ENCODE results near the gene UCN3.
"Not testable (repeated sequence)": the region's sequence is repeated elsewhere in the genome, so short reads cannot be mapped to it uniquely, and the experiment has no call there.

Gene UCN3

GRCh38 chr10:5365928-5366327 lies 1.2 kb downstream of the UCN3 start:
- no peak for DNase-seq

GRCh38 chr10:5369362-5370158 lies 4.8 kb downstream of the UCN3 start:
- DNase-seq = no peak

GRCh38 chr10:5370493-5371352 lies 6.0 kb downstream of the UCN3 start:
- no peak for DNase-seq

GRCh38 chr10:5373307-5373706 lies 8.5 kb downstream of the UCN3 start:
- DNase-seq = no peak

GRCh38 chr10:5373891-5374611 lies 9.3 kb downstream of the UCN3 start:
- DNase-seq = no peak

GRCh38 chr10:5376450-5376849 lies 11.7 kb downstream of the UCN3 start:
- no peak for DNase-seq

- not testable (repeated sequence) for DNase-seq
These were observed 14.4 kb downstream of the UCN3 start for GRCh38 chr10:5379202-5379601.

GRCh38 chr10:5380395-5380794 lies 15.6 kb downstream of the UCN3 start:
- DNase-seq = not testable (repeated sequence)

GRCh38 chr10:5381187-5381586 lies 16.4 kb downstream of the UCN3 start:
- no peak for DNase-seq

GRCh38 chr10:5385224-5385623 lies 20.5 kb downstream of the UCN3 start:
- DNase-seq = no peak

- no peak for DNase-seq
These were observed 22.4 kb downstream of the UCN3 start for GRCh38 chr10:5387169-5387568.

GRCh38 chr10:5390607-5391205 lies 25.9 kb downstream of the UCN3 start:
- DNase-seq = no peak

GRCh38 chr10:5391790-5392189 lies 27.0 kb downstream of the UCN3 start:
- peak in 5 of 58 donors; percentile 4 to 33 (median 17) for DNase-seq

GRCh38 chr10:5393529-5393928 lies 28.8 kb downstream of the UCN3 start:
- no peak for DNase-seq

GRCh38 chr10:5395168-5395567 lies 30.4 kb downstream of the UCN3 start:
- no peak for DNase-seq

- peak in 48 of 58 donors; percentile 7 to 87 (median 37) for DNase-seq
These were observed 32.0 kb downstream of the UCN3 start for GRCh38 chr10:5396556-5397300.

GRCh38 chr10:5399332-5399731 lies 34.6 kb downstream of the UCN3 start:
- no peak for DNase-seq

GRCh38 chr10:5400468-5401240 lies 35.9 kb downstream of the UCN3 start:
- no peak for DNase-seq

- DNase-seq = no peak
These were observed 38.0 kb downstream of the UCN3 start for GRCh38 chr10:5402798-5403197.
